Activated naive CD8-positive, alpha-beta T cell treated with anti-CD3 and anti-CD28 coated beads, Interleukin-2, amount 10 ng/mL, durations not matched to agents 7 days and 5 days (primary cell): ENCODE measurements around the gene CLSTN2. TPM values are rescaled to one million over a fixed set of nuclear protein-coding genes. Genes with fewer than 3 reads are reported as not detected.

ENCODE experiments used
- ATAC-seq: fragments of 150-1000 bp; cut with Tn5 transposase; one replicate; pipeline ENCODE4 v1.10.0; 2021; ENCODE audit warnings: low read depth, moderate library complexity
- POLR2A ChIA-PET: fragments of 350-600 bp; sonication (Branson Sonifier 250); formaldehyde crosslinking; loops from one replicate; lab custom pipeline; 2021; ENCODE audit warnings: antibody characterized with exemption; lab: Charles Lee
- DNase-seq: peaks from one replicate; pipeline ENCODE4 v3.0.0; 2021
- H3K27ac Mint-ChIP-seq: one replicate; pipeline ENCODE4 v1.8.0; 2022; ENCODE audit warnings: mild to moderate bottlenecking, mixed read lengths
- H3K27me3 Mint-ChIP-seq: one replicate; pipeline ENCODE4 v1.8.0; 2022; ENCODE audit warnings: mild to moderate bottlenecking, moderate library complexity, mixed read lengths
- H3K36me3 Mint-ChIP-seq: one replicate; pipeline ENCODE4 v1.8.0; 2021; ENCODE audit warnings: mild to moderate bottlenecking, mixed read lengths
- H3K4me1 Mint-ChIP-seq: one replicate; pipeline ENCODE4 v1.8.0; 2021; ENCODE audit warnings: mixed read lengths
- H3K4me3 Mint-ChIP-seq: one replicate; pipeline ENCODE4 v1.8.0; 2022; ENCODE audit warnings: mild to moderate bottlenecking, moderate library complexity, mixed read lengths
- H3K9me3 Mint-ChIP-seq: one replicate; pipeline ENCODE4 v1.8.0; 2021; ENCODE audit warnings: mixed read lengths
- total RNA-seq, 2 experiments: library from RNA; stranded (reverse); gene quantifications; one replicate each; pipeline ENCODE4 v1.2.3, GENCODE V29; 2021

The CLSTN2 gene
- total RNA-seq, 2 experiments from 2014 or later: not detected

GRCh38 chr3:140170612-140171011, 235.6 kb downstream of the CLSTN2 start:
- Mint-ChIP-seq H3K36me3 (no peaks in the 10 kb centered on the region), H3K4me3 (no peak overlapping the region), H3K9me3 (no peaks in the 10 kb centered on the region), H3K4me1 (no peaks in the 10 kb centered on the region), H3K27ac (no peak overlapping the region), H3K27me3 (peaks cover 7% of the 10 kb centered on the region)
- DNase-seq (no peak), ATAC-seq (no peak)
- POLR2A ChIA-PET: no interaction called here

- Mint-ChIP-seq H3K36me3 (no peaks in the 10 kb centered on the region), H3K4me1 (no peaks in the 10 kb centered on the region), H3K27me3 (peaks cover 6% of the 10 kb centered on the region), H3K27ac (no peak overlapping the region), H3K9me3 (no peaks in the 10 kb centered on the region), H3K4me3 (no peak overlapping the region)
- POLR2A ChIA-PET: no interaction called here
- DNase-seq (no peak), ATAC-seq (no peak)
Measured at GRCh38 chr3:140176526-140176925, 241.5 kb downstream of the CLSTN2 start.

- Mint-ChIP-seq H3K27ac (no peak overlapping the region), H3K4me3 (no peak overlapping the region), H3K27me3 (peaks cover 6% of the 10 kb centered on the region), H3K36me3 (no peaks in the 10 kb centered on the region), H3K4me1 (no peaks in the 10 kb centered on the region), H3K9me3 (no peaks in the 10 kb centered on the region)
- no peak for ATAC-seq
- POLR2A ChIA-PET: no interaction called here
- DNase-seq: no peak
Measured at GRCh38 chr3:140177943-140178342, 243.0 kb downstream of the CLSTN2 start.

GRCh38 chr3:140178482-140178881, 243.5 kb downstream of the CLSTN2 start:
- Mint-ChIP-seq H3K27me3 (peaks cover 6% of the 10 kb centered on the region), H3K4me1 (no peaks in the 10 kb centered on the region), H3K4me3 (no peak overlapping the region), H3K27ac (no peak overlapping the region), H3K9me3 (no peaks in the 10 kb centered on the region), H3K36me3 (no peaks in the 10 kb centered on the region)
- ATAC-seq (no peak), DNase-seq (no peak)
- POLR2A ChIA-PET: no interaction called here

GRCh38 chr3:140180603-140181002, 245.6 kb downstream of the CLSTN2 start:
- Mint-ChIP-seq H3K27ac (no peak overlapping the region), H3K9me3 (peaks cover 1% of the 10 kb centered on the region), H3K4me3 (no peak overlapping the region), H3K27me3 (peaks cover 2% of the 10 kb centered on the region), H3K4me1 (no peaks in the 10 kb centered on the region), H3K36me3 (no peaks in the 10 kb centered on the region)
- no peak for ATAC-seq
- POLR2A ChIA-PET: no interaction called here
- DNase-seq: no peak

- H3K9me3 Mint-ChIP-seq: peaks cover 1% of the 10 kb centered on the region
- H3K36me3 Mint-ChIP-seq: no peaks in the 10 kb centered on the region
- POLR2A ChIA-PET: no interaction called here
- H3K4me1 Mint-ChIP-seq: no peaks in the 10 kb centered on the region
- H3K4me3 Mint-ChIP-seq: no peak overlapping the region
- no peaks in the 10 kb centered on the region for H3K27me3 Mint-ChIP-seq
- no peak overlapping the region for H3K27ac Mint-ChIP-seq
- DNase-seq: no peak
- ATAC-seq: no peak
Measured at GRCh38 chr3:140185375-140185774, 250.4 kb downstream of the CLSTN2 start.

- ATAC-seq (no peak), DNase-seq (no peak)
- H3K4me3 Mint-ChIP-seq: no peak overlapping the region
- peaks cover 1% of the 10 kb centered on the region for H3K9me3 Mint-ChIP-seq
- H3K4me1 Mint-ChIP-seq: no peaks in the 10 kb centered on the region
- H3K36me3 Mint-ChIP-seq: no peaks in the 10 kb centered on the region
- H3K27me3 Mint-ChIP-seq: peaks cover under 1% of the 10 kb centered on the region
- H3K27ac Mint-ChIP-seq: no peak overlapping the region
- POLR2A ChIA-PET: no interaction called here
Measured at GRCh38 chr3:140186421-140186920, 251.5 kb downstream of the CLSTN2 start.

GRCh38 chr3:140187028-140187427, 252.0 kb downstream of the CLSTN2 start:
- POLR2A ChIA-PET: no interaction called here
- Mint-ChIP-seq H3K27ac (no peak overlapping the region), H3K4me1 (no peaks in the 10 kb centered on the region), H3K27me3 (peaks cover 6% of the 10 kb centered on the region), H3K4me3 (no peak overlapping the region), H3K36me3 (no peaks in the 10 kb centered on the region), H3K9me3 (peaks cover 1% of the 10 kb centered on the region)
- DNase-seq: no peak
- ATAC-seq: no peak

GRCh38 chr3:140187656-140188221, 252.8 kb downstream of the CLSTN2 start:
- no peak for ATAC-seq
- H3K27ac Mint-ChIP-seq: no peak overlapping the region
- no peaks in the 10 kb centered on the region for H3K4me1 Mint-ChIP-seq
- H3K4me3 Mint-ChIP-seq: no peak overlapping the region
- peaks cover 6% of the 10 kb centered on the region for H3K27me3 Mint-ChIP-seq
- no peak for DNase-seq
- H3K9me3 Mint-ChIP-seq: peaks cover 1% of the 10 kb centered on the region
- POLR2A ChIA-PET: no interaction called here
- H3K36me3 Mint-ChIP-seq: no peaks in the 10 kb centered on the region

GRCh38 chr3:140188285-140188684, 253.3 kb downstream of the CLSTN2 start:
- H3K9me3 Mint-ChIP-seq: peaks cover 1% of the 10 kb centered on the region
- H3K27ac Mint-ChIP-seq: no peak overlapping the region
- H3K27me3 Mint-ChIP-seq: peaks cover 6% of the 10 kb centered on the region
- H3K36me3 Mint-ChIP-seq: no peaks in the 10 kb centered on the region
- H3K4me1 Mint-ChIP-seq: no peaks in the 10 kb centered on the region
- POLR2A ChIA-PET: no interaction called here
- no peak for ATAC-seq
- DNase-seq: no peak
- H3K4me3 Mint-ChIP-seq: no peak overlapping the region

- Mint-ChIP-seq H3K27ac (no peak overlapping the region), H3K4me1 (no peaks in the 10 kb centered on the region), H3K4me3 (no peak overlapping the region), H3K27me3 (peaks cover 6% of the 10 kb centered on the region), H3K9me3 (peaks cover 4% of the 10 kb centered on the region), H3K36me3 (no peaks in the 10 kb centered on the region)
- no peak for DNase-seq
- ATAC-seq: no peak
- POLR2A ChIA-PET: no interaction called here
Measured at GRCh38 chr3:140189267-140189666, 254.3 kb downstream of the CLSTN2 start.

GRCh38 chr3:140189976-140190375, 255.0 kb downstream of the CLSTN2 start:
- DNase-seq (no peak), ATAC-seq (no peak)
- H3K9me3 Mint-ChIP-seq: peaks cover 3% of the 10 kb centered on the region
- H3K27me3 Mint-ChIP-seq: peaks cover 6% of the 10 kb centered on the region
- no peak overlapping the region for H3K27ac Mint-ChIP-seq
- no peak overlapping the region for H3K4me3 Mint-ChIP-seq
- POLR2A ChIA-PET: no interaction called here
- no peaks in the 10 kb centered on the region for H3K4me1 Mint-ChIP-seq
- H3K36me3 Mint-ChIP-seq: no peaks in the 10 kb centered on the region

GRCh38 chr3:140196970-140197369, 262.0 kb downstream of the CLSTN2 start:
- H3K27ac Mint-ChIP-seq: no peak overlapping the region
- H3K4me1 Mint-ChIP-seq: no peaks in the 10 kb centered on the region
- H3K9me3 Mint-ChIP-seq: peaks cover 2% of the 10 kb centered on the region
- POLR2A ChIA-PET: interaction anchor here (0.6 kb wide), 1 partner anchor 114 kb away, joined by 3 read pairs; no protein-coding TSS in a partner anchor
- DNase-seq: no peak
- H3K27me3 Mint-ChIP-seq: peaks cover under 1% of the 10 kb centered on the region
- no peak overlapping the region for H3K4me3 Mint-ChIP-seq
- ATAC-seq: no peak
- no peaks in the 10 kb centered on the region for H3K36me3 Mint-ChIP-seq

GRCh38 chr3:140198242-140198641, 263.3 kb downstream of the CLSTN2 start:
- no peaks in the 10 kb centered on the region for H3K4me1 Mint-ChIP-seq

More at GRCh38 chr3:140198242-140198641, 263.3 kb downstream of the CLSTN2 start:
- POLR2A ChIA-PET: no interaction called here
- no peaks in the 10 kb centered on the region for H3K36me3 Mint-ChIP-seq
- H3K27me3 Mint-ChIP-seq: no peaks in the 10 kb centered on the region
- no peak overlapping the region for H3K27ac Mint-ChIP-seq
- peaks cover 2% of the 10 kb centered on the region for H3K9me3 Mint-ChIP-seq
- DNase-seq (no peak), ATAC-seq (no peak)
- no peak overlapping the region for H3K4me3 Mint-ChIP-seq
